Fibroblast of skin of left quadriceps (primary cell): Measurements from ENCODE around the gene CD40.
"Not testable (repeated sequence)": the region's sequence is repeated elsewhere in the genome, so short reads cannot be mapped to it uniquely, and the experiment has no call there.

ENCODE experiments used
- DNase-seq, 2 experiments: peaks; one replicate each; pipeline ENCODE4 v3.0.0-alpha.2; 2013; ENCODE audit warnings: low read depth in 2 of 2

Gene CD40

DNA sequence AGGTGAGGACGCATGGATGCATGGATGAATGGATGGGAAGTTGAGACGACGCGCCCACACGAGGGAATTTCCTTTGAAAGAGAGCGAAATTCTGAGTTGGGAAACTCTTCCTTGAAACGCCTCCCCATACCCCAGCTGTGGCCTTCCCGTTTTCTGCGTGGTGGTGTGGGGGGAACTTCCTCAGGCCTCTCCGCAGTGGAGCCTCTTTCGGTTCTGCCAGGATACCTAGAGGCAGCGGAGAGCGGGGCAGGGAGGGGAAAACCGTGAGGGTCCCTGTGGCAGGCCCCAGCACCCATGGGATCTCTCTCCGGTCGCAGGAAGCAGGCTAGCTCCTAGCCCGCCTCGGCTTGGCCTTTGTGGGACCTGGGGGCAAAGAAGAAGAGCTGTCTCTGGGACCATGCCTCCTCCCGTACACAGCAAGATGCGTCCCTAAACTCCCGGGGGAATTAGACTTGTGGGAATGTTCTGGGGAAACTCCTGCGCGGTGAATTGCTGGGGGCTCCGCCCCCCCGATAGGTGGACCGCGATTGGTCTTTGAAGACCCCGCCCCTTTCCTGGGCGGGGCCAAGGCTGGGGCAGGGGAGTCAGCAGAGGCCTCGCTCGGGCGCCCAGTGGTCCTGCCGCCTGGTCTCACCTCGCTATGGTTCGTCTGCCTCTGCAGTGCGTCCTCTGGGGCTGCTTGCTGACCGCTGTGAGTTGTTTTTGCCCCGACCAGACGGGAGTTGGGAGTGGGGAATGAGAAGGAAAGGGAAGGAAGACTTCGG, at the start of gene CD40:
TSS of gene CD40 (plus strand) at position 611 of the 764 bp plus-strand sequence. CDS start at position 641, 30 bp downstream.
- DNase-seq: peak; percentile 50 to 60

- DNase-seq: no peak
Observed at GRCh38 chr20:46070215-46070900, 47.8 kb upstream of the CD40 start.

DNA sequence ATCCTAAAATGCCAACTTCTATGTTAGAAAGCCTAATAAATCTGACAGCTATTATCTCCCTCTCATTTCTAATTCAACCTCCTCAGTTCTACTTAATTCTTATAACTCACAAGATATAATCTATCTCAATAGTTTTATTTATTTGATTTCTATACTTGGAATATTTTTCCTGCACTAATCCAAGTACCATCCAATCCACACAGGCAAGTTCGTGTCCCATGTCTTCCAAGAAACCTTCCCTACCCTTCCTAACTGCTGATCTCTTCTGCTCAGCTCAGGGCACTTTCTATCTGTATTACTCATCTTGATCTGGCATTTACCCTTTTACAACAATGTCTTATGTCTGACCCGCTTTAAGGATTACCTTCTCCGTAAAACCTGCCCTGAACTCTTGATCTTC, 46.5 kb upstream of the CD40 start:
- DNase-seq: no peak

DNA sequence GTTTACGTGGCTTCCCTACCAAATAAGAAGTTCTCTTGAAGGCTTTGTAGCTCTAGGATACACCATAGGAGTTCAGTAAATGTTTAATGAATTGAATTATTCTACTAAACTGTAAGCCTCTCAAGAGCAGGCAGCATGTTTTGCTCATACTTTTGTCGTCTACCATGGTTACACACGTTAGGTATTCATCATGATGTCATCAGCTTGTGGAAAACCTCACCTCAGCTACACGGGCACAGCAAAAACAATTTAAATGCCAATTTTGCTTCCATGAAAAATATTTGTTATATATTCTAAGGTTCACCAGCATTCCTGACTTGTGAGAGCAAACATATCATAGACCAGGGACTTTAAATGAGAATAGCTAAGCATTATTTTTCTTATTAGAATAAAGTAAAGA, 45.1 kb upstream of the CD40 start:
- no peak for DNase-seq

GRCh38 chr20:46073443-46073842, 44.7 kb upstream of the CD40 start:
- no peak for DNase-seq

DNA sequence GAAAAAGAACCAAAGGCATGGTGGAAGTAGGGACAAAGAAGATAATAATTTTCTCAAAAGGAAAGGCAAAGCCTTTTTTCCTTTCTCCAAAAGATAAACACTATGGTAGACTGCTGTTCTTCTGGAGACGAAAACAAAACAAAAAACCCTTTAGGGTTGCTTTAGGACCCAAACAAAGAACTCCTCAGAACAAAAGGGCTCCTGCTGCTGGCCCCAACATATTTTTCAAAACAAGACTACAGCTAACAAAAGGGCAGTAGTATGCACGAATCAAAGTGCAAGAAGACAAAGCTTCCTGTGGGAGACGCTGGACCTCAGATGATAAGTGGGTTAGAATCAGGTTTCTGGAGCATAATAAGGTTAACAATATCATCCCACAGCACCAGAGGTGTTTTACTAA, 44.1 kb upstream of the CD40 start:
- DNase-seq: no peak

DNA sequence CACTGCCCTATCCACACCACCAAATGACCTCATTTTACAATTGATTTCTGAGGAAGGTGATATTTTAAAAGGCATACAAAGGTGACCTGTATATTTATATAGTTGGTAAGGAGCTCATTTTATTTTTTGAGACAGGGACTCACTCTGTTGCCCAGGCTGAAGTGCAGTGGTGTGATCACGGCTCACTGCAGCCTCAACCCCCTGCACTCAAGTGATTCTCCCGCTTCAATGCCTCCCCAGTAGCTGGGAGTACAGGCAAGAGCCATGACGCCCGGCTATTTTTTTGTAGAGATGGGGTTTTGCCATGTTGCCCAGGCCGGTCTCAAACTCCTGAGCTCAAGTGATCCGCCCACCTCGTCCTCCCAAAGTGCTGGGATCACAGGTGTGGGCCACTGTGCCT, 41.3 kb upstream of the CD40 start:
- no peak for DNase-seq

GRCh38 chr20:46077642-46078305, 40.3 kb upstream of the CD40 start:
- DNase-seq: no peak

GRCh38 chr20:46078954-46079353, 39.2 kb upstream of the CD40 start:
- DNase-seq: no peak

DNA sequence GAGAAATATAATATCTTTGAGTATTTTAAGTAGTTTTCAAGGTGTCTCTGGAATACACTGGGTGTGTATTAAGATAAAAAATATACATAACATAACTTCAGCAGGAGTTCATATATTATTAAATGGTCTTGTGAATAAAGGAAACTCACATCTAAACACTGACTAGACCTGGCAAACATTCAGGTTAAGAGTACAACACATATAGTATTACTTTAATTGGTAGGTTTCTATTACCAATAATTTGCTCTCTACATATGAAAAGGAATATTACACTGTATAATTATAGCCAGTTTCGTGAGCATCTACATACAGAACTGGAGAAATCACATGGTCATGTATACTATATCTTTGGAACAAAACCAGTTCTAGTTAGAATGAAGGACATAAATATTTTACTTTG, 37.0 kb upstream of the CD40 start:
- DNase-seq: no peak

DNA sequence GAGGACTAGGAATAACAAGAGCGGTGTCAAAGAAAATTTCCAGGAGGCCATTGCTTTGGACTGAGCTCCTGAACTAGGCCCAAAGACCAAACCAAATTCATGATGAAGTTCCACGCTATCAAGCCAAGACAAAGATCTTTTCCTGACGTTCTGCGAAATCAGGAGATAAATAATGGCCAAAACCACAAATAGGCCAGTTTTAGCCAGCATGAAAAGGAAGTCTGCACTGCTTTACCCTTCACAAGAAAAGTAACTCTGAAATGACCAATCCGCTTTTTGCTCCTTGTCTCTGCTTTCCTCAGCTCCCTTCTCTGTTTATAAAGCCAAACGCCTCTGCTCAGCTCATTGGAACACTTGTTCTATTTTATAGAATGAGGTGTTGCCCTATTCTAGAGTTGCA, 35.0 kb upstream of the CD40 start:
- no peak for DNase-seq

DNA sequence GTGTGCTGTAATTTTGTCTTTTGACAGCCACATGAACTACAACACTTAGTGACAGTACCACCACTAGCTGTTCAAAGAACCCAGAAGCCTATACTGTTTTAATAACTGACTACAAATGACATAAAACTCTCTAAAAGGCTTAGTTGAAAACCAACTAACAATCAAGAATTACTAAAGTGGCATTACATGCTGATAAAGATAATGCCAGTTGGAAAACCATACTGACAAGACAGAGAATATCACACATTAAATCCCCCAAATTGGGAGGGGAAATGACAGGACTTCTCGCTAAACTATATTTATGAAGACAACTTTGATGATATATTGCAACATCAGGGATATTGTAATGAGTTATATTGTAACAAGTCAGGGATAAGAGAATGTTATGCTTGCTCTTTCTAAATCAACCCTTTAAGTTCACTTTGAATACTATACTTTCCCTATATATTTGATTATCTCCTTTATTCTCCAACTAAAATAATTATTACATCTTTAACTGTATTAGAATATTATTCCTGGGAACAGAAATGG, 34.5 kb upstream of the CD40 start:
- DNase-seq: no peak

DNA sequence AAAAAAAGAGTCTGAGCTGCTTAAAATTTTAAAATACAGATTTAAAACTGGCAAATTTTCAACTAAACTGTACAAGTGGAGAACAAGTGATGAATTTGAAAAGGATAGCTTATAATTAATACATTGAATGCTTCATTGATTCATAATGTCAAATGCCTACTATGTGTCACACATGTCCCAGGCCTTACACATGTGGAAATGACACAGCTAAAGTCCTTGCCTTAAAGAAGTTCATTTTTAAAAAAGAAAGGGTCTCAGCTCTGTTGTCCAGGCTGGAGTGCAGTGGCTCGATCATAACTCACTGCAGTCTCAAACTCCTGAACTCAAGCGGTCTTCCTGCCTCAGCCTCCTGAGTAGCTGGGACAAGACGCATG, 33.3 kb upstream of the CD40 start:
- no peak for DNase-seq

DNA sequence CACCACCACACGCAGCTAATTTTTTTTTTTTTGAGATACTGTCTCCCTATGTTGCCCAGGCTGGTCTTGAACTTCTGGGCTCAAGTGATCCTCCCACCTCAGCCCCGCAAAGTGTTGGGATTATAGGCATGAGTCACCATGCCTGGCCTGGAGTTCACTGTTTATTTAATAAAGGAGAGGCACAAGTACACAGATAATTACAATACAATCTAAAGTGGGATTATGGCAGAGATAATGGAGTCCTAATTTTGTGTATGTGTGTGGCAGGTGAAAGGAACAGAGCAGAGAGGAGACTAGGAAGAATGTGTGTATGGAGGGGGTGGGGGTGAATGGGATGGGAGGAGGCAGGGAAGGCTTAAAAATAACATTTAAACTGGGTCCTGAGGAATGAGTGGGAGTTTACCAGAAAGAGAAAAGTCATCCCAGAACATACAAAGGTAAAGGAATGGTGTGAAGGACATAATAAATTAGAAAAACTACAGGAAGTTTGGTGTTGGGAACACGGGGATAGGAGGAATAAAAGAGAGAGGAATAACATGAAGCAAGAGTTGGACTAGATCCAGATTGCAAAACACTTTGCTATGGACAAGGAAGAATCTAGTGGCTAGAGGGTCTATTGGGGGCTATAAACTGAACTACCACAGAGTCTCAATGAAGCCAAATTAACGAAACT, 32.8 kb upstream of the CD40 start:
- peak in 1 of 2 experiments; percentile 21 for DNase-seq

DNA sequence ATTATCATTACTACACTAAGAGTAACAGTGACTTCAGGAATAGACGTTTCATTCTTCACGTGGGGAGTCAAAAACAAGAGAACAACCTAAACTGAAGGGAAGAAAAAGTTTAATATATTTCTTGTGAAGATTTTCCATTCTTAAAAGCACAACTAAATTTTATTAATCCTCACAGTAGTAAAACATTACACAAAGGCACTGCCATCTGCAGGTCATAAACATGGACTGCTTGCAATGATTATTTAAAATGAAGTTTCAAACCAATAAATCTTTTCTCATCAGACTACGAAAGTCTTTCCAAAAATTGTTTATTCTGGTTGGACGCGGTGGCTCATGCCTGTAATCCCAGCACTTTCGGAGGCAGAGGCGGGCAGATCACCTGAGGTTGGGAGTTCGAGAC, 31.0 kb upstream of the CD40 start:
- DNase-seq: no peak

DNA sequence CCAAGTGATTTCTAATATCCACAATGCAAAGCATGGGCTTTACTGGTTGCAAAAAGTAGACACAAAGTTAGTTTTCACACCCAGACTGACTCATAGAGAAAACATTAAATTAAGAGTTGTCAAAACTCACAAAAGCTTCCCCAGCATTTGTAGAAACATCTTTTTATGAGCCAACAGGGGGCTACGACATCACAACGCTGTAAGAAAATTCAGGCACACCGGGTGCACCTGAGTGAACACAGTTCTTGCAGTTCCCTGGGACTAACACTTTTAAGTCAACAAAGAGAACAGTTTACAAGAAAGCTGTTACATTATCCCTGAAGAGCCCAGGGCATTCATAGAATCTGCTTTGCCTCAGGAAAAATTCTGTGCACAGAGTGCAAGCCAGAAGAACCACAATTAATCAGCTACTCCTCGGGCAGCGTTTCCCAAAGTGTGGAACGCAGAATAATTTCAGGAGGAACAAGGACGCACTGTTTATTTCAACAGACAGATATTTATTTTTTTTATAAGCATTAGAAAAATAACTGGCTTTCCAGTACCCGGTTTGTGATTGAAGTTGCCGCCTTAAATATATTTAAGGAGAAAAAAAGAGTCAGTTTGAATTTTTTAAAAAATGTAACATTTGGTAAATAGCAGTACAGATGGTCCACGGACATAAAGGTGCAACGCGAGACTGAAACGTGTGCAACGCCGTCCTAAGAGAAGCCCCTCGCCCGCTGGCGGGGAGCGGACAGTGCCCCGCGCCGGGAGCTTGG, 29.5 kb upstream of the CD40 start:
- DNase-seq: no peak

GRCh38 chr20:46089167-46089416, 29.0 kb upstream of the CD40 start:
- DNase-seq: no peak

GRCh38 chr20:46089417-46090388, 28.4 kb upstream of the CD40 start, which contains the start of gene NCOA5:
TSS of gene NCOA5 (minus strand) at chr20:46089962. CDS start at chr20:46079424, 10,538 bp downstream.
- peak; percentile 91 to 92 for DNase-seq

DNA sequence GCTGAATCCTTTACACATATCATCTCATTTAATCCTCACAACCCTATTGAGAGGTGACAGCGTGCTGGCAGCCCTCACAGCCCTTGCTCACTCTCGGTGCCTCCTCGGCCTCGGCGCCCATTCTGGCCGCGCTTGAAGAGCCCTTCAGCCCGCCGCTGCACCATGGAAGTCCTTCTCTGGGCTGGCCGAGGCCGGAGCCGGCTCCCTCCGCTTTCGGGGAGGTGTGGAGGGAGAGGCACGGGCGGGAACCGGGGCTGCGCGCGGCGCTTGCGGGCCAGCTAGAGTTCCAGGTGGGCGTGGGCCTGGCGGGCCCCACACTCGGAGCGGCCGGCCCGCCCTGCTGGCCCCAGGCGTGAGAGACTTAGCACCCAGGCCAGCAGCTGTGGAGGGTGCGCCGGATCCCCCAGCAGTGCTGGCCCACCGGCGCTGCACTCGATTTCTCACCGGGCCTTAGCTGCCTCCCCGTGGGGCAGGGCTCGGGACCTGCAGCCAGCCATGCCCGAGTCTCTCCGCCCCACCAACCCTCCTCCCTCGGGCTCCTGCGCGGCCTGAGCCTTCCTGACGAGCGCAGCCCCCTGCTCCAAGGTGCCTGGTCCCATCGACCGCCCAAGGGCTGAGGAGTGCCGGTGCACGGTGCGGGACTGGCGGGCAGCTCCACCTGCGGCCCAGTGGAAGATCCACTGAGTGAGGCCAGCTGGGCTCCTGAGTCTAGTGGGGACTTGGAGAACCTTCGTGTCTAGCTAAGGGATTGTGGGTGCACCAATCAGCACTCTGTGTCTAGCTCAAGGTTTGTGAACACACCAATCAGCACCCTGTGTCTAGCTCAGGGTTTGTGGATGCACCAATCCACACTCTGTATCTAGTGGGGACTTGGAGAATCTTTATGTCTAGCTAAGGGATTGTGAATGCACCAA, 26.2 kb upstream of the CD40 start:
- DNase-seq: not testable (repeated sequence)
